ENCODE measurements around the gene TEX35. TPM values are rescaled to one million over a fixed set of nuclear protein-coding genes. Genes with fewer than 3 reads are reported as not detected.
"Not testable (repeated sequence)": the region's sequence is repeated elsewhere in the genome, so short reads cannot be mapped to it uniquely, and the experiment has no call there.

TEX35 gene
- polyA plus RNA-seq, 3 donors, result 0.06 TPM; not detected in 2

DNA sequence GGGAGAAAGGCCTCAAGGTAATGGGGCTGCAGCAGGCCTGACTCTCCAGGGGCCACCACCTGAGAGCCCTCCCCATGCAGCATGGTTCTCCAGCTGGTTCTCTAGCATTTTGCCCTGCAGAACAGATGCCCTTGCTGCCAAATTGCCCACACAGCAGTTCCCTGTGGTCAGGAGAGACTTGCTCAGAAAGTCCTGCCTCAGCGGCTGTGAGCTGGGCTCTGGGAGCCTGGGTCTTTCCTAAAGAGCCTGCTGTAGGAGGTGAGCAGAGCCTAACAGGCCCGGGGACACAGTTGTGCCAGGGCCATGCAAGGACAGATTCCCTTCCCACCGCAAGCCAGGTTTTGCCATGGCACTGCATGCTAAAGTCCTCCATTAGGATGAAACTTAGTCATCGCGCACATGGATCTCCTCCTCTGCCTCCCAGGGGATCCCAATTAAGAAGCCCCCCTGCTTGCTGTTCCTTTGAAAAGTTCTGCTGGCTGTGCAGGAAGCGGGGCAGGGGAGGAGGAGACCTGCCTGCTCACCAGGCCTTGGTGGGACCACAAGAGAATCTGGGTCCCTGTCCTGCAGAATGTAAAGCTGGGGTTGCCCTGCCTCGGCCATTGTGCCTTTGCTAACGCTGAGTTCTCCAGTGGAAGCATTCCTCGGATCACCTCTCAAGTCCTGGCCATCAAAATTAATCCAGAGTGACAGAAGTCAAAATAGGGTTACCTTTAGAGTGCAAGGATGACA, 21.4 kb downstream of the TEX35 start:
- no peak overlapping the region for H3K27ac ChIP-seq (ENCODE audit: low read depth, low read length)
- WGBS, 3 donors, result 93 to 96% (median 95%) methylated on average over 9 of the region's 9 CpGs

DNA sequence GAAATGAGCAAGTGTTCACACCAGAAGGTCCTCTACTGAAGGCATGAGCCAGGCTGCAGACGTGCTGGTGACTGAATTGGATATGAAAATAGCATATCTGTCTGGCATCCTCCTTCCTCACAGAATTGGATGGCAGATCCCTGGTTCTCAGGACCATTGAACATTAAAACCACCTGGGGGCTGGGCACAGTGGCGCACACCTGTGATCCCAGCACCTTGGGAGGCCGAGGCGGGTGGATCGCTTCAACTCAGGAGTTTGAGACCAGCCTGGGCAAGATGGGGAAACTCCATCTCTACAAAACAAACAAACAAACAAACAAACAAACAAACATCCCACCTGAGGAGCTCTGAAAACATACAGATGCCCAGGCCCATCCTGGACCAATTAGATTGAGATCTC, 23.4 kb downstream of the TEX35 start:
- WGBS, 3 donors, result 94 to 96% (median 95%) methylated on average over 5 of the region's 5 CpGs
- H3K27ac ChIP-seq (ENCODE audit: low read depth, low read length), result no peak overlapping the region

GRCh38 chr1:178536844-178537371, 24.0 kb downstream of the TEX35 start:
- no peak overlapping the region for H3K27ac ChIP-seq (ENCODE audit: low read depth, low read length)
- 41 to 62% (median 59%) methylated on average over 7 of the region's 7 CpGs for WGBS, 3 donors

- no peak overlapping the region for H3K27ac ChIP-seq (ENCODE audit: low read depth, low read length)
- 69 to 73% (median 72%) methylated on average over 20 of the region's 20 CpGs for WGBS, 3 donors
Measured at GRCh38 chr1:178537382-178538090, 24.6 kb downstream of the TEX35 start.

GRCh38 chr1:178538192-178538916, 25.4 kb downstream of the TEX35 start:
- no peak overlapping the region for H3K27ac ChIP-seq (ENCODE audit: low read depth, low read length)
- WGBS, 3 donors, result 74% methylated on average over 9 of the region's 9 CpGs

- no peak overlapping the region for H3K27ac ChIP-seq (ENCODE audit: low read depth, low read length)
- 62 to 86% (median 80%) methylated on average over 7 of the region's 7 CpGs for WGBS, 3 donors
Measured at GRCh38 chr1:178539291-178539690, 26.4 kb downstream of the TEX35 start.

DNA sequence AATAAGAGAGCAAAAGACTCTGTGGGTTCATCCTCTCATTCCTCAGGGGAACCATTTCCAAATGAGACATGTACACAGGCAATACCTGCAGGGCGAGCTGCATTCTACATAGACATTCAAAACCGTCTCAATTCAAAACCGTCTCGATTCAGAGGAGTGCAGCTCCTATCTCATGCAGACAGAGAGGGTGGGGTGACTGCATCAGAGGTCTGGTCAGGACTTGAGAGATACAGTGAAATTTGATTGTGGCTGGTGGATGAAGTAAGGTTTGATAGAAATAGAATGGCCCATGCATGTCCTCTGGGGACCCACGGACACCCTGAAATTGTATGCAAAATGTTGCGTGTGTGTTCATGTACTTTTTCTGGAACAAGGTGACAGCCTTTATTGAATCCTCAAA, 27.3 kb downstream of the TEX35 start:
- 81 to 93% (median 81%) methylated on average over 6 of the region's 6 CpGs for WGBS, 3 donors

GRCh38 chr1:178540646-178541045, 27.7 kb downstream of the TEX35 start:
- 71 to 91% (median 75%) methylated on average over 7 of the region's 7 CpGs for WGBS, 3 donors
- no peak overlapping the region for H3K27ac ChIP-seq (ENCODE audit: low read depth, low read length)

More for the DNA sequence above, 27.3 kb downstream of the TEX35 start:
- no peak overlapping the region for H3K27ac ChIP-seq (ENCODE audit: low read depth, low read length)

DNA sequence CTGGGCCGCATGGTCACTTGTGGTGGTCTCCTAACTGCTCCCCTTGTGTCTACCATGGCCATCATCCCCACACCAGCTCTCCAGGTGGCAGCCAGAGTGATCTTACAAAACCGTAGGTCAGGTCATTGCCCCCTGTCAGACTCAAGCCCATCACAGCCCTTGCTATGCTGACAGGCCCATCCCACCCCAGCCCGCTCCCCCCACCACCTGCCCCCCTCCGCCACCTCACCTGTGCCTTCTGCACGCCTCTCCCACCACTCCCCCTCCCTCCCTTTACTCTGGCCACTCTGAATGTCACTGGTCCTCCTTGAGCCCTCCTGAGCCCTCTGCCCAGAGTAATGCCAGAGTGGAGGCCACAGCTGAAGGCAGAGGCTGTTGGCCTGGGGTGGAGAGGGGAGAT, 28.5 kb downstream of the TEX35 start:
- 63 to 93% (median 90%) methylated on average over 5 of the region's 5 CpGs for WGBS, 3 donors
- no peak overlapping the region for H3K27ac ChIP-seq (ENCODE audit: low read depth, low read length)

DNA sequence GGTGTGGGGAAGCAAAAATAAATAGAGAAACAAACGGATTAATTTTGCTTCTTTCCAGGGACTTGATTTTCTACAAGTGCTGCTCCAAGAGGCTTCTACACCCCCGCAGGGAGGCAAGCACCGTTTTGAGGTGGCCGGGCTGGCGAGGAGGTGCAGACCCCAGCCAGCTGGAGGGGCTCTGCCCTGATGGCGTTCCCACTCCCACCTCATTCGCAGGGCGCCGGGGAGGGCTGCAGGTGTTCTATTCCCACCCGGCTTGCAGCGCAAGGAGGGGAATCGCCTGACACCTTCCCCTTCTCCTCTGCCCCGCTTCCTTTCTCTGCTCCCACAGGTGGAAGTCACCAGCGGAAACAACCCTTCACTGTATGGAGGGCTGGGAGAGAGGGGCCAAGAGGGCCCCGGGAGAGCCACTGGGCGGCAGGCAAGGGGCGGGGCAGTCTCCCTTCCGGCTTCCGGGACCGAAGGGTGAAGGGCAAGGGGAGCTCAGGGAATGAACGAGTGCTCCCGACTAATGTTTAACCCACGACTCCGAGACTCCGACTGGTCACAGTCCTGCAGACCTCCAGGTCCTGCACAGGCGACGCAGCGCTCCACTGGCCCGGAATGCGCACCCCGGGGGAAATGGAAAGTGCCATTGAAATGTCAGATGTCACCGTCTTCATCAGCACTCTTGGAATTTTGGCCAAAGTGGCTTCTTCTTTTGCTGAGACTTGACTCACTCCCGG, 29.1 kb downstream of the TEX35 start:
- 3 to 10% (median 7%) methylated on average over 32 to 33 of the region's 33 CpGs for WGBS, 3 donors
- no peak overlapping the region for H3K27ac ChIP-seq (ENCODE audit: low read depth, low read length)

- WGBS, 3 donors, result 0 to 2% (median 1%) methylated on average over 43 to 66 of the region's 66 CpGs
- H3K27ac ChIP-seq (ENCODE audit: low read depth, low read length), result no peak overlapping the region
Measured at GRCh38 chr1:178542554-178543289, 29.8 kb downstream of the TEX35 start.

GRCh38 chr1:178543290-178543607, 30.3 kb downstream of the TEX35 start:
- H3K27ac ChIP-seq (ENCODE audit: low read depth, low read length), result no peak overlapping the region
- WGBS, 3 donors, result 16 to 24% (median 16%) methylated on average over 10 of the region's 10 CpGs

DNA sequence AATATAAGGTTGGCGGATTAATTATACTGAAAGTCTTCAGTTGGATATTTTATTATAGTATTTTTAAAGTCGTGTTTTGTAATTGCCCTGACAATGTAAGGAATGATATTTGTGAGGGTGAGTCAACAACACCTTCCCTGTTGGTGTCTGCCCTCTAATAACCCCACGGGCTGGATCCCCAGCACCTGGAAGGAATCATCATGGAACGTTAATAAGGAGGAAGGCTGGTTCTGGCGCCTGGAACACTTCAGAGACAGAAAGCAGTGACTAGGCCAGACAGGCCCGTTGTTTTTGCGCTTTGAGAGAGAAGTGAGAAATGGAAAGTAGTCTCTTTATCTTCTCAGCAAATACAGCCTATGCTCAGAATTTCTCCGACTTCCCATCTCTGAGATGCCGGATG, 31.6 kb downstream of the TEX35 start:
- no peak overlapping the region for H3K27ac ChIP-seq (ENCODE audit: low read depth, low read length)
- 78 to 85% (median 81%) methylated on average over 9 of the region's 9 CpGs for WGBS, 3 donors

DNA sequence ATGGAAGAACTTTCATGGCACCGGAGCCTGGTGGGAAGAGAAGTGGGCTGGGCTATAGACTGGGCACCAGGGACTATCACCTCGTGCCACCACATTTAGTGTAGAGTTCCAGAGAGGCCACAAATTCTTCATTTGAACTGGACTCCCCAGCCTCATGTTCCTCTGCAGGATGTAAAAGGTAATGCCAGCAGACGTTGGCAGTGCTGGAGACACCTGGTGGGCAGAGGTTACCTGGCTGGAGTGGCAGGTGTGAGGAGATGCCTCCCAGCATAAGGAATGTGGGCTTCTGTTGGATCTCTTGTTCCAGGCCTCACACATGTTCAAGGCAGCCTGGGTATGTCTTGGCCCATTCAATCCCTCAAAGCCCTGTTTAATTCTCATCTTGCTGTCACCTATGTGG, 35.2 kb downstream of the TEX35 start:
- WGBS, 3 donors, result 90 to 98% (median 90%) methylated on average over 3 of the region's 3 CpGs
- H3K27ac ChIP-seq (ENCODE audit: low read depth, low read length), result no peak overlapping the region

DNA sequence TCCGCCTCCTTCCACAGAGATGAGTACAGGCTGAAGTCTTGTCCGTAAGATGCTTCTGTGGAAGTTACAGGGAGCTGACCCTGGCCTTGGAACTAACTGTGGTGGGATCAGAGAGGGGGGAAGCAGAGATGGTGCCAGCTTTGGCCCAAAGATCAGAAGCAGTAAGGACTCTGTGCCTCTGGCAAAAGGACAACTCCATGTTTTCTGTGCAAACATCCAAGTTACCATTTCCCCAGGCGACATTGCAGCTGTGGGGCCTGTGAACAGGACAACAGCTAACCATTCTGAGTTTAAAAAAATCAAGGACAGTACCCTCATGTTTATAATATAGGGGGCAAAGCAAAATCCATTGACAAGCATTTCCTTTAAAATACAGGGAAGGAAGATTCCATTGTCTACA, 38.4 kb downstream of the TEX35 start:
- no peak overlapping the region for H3K27ac ChIP-seq (ENCODE audit: low read depth, low read length)
- 81 to 92% (median 81%) methylated on average over 3 of the region's 3 CpGs for WGBS, 3 donors

DNA sequence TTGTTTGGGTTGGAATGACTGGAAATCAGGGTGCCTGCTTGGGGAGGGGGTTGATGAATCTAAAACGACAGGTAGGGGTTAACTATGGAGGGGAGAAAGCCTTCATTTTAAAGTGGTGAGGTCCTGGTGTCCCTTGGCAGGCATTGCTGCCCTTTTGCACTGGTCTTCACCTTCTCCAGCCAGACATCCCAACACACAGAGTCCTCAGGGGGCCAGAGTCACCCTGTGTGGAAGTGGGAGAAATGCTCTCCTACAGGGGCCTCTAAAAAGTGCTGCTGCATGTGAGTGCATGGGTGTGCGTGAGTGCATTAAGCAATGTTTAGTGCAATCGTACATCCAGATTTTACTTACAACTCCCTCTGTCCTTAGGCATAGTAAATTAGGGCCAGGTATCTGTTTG, 39.0 kb downstream of the TEX35 start:
- H3K27ac ChIP-seq (ENCODE audit: low read depth, low read length), result no peak overlapping the region
- 81 to 86% (median 81%) methylated on average over 3 of the region's 3 CpGs for WGBS, 3 donors

GRCh38 chr1:178552856-178553255, 39.9 kb downstream of the TEX35 start:
- H3K27ac ChIP-seq (ENCODE audit: low read depth, low read length), result no peak overlapping the region
- WGBS, 3 donors, result 89 to 100% (median 96%) methylated on average over 3 of the region's 3 CpGs

DNA sequence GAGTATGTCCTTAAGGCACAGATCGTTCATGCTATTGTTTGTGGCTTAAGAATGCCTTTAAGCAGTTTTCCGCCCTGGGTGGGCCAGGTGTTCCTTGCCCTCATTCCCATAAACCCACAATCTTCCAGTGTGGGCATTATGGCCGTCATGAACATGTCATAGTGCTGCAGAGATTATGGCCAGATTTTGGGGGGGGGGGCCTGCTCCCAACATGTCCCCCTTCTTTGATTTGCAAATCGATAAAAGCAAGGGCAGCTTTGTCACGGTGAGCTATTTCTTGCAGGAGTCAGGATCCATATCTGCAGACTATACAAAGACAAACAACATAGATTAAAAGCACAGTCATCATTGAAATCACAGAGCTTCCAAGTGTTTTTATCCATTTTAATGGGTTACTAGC, 41.4 kb downstream of the TEX35 start:
- 94 to 98% (median 96%) methylated on average over 5 of the region's 5 CpGs for WGBS, 3 donors
- not testable (repeated sequence) for H3K27ac ChIP-seq (ENCODE audit: low read depth, low read length)

All from adipose tissue (tissue), 3 donors.